Measurements from ENCODE around the gene POLR1E. TPM values are rescaled to one million over a fixed set of nuclear protein-coding genes. Genes with fewer than 3 reads are reported as not detected.
"Not testable (repeated sequence)": the region's sequence is repeated elsewhere in the genome, so short reads cannot be mapped to it uniquely, and the experiment has no call there.

Gene POLR1E
- total and polyA plus RNA-seq, 5 donors from 2014 or later, result 11.2 to 26.9 (median 13.9) TPM

DNA sequence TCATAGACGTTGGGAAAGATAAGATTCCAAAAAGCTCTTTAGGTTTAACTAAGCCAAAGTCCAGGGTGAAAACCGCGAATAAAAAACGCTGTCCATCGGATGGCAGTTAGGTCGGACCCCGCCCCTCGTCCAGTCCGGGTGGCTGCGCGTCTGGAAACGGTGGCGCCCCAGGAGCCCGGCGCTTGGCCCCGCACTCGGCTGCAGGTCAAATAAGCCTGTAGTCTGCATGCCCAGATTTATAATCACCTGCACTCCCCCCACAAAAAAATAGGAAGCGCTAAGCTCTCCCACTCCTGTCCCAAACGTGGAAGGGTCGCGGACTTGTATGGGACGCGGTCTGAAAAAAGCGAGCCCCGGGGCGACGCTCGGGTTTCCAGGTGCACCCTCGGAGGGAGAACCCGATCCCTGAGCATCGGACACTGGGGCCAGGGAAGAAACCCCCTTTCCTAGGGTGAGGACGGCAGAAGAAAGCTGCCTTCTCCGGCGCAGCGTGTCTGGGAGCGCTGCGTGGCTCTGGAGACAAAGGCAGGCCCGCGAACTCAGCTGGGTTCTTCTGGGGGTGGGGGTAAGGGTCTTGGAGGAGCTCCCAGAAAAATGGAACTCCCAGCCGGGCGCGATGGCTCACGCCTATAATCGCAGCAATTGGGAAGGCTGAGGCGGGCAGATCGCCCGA lies 19.6 kb upstream of the POLR1E start:
- peaks cover 16 to 40% (median 25%) of the 10 kb centered on the region in 4 donors for H3K4me1 Mint-ChIP-seq
- peak overlapping the region; percentile 90 to 98 (median 96) for H3K4me3 Mint-ChIP-seq
- H3K9me3 Mint-ChIP-seq, result peaks cover 0 to 2% (median 0%) of the 10 kb centered on the region in 7 donors
- peak overlapping the region; percentile 97 to 98 (median 98) for H3K27ac Mint-ChIP-seq
- Histone ChIP-seq H3K4me1 (ENCODE audit: control insufficient read depth, insufficient read depth, low read length, poor library complexity, severe bottlenecking) (peaks cover 28% of the 10 kb centered on the region), H3K9me3 (ENCODE audit: control insufficient read depth in 2 of 2, low read length in 2 of 2) (no peaks in the 10 kb centered on the region), H3K4me3 (ENCODE audit: low read depth, low read length) (peak overlapping the region; percentile 92), H3K27me3 (ENCODE audit: control insufficient read depth, insufficient read depth, low read length) (no peaks in the 10 kb centered on the region), H3K36me3 (ENCODE audit: control insufficient read depth, insufficient read depth, low read length) (no peaks in the 10 kb centered on the region), H3K27ac (ENCODE audit: insufficient read depth, low read length, poor library complexity, severe bottlenecking) (peak overlapping the region; percentile 89)
- H3K27me3 Mint-ChIP-seq, result peaks cover 21% of the 10 kb centered on the region
- DNase-seq, result peak; percentile 14 to 40 (median 15)
- no peak for ATAC-seq (ENCODE audit: low read depth in 2 of 2)
- peaks cover 4% of the 10 kb centered on the region for H3K36me3 Mint-ChIP-seq

GRCh38 chr9:37467530-37467929 lies 18.2 kb upstream of the POLR1E start:
- not testable (repeated sequence) for H3K27me3 ChIP-seq (ENCODE audit: control insufficient read depth, insufficient read depth, low read length); H3K4me3 ChIP-seq (ENCODE audit: low read depth, low read length); H3K27ac ChIP-seq (ENCODE audit: insufficient read depth, low read length, poor library complexity, severe bottlenecking); H3K9me3 Mint-ChIP-seq; H3K27ac Mint-ChIP-seq; DNase-seq; H3K36me3 Mint-ChIP-seq; H3K9me3 ChIP-seq (ENCODE audit: control insufficient read depth in 2 of 2, low read length in 2 of 2); ATAC-seq (ENCODE audit: low read depth in 2 of 2); H3K36me3 ChIP-seq (ENCODE audit: control insufficient read depth, insufficient read depth, low read length)
- peaks cover 21 to 40% (median 30%) of the 10 kb centered on the region in 4 donors for H3K4me1 Mint-ChIP-seq
- H3K4me1 ChIP-seq (ENCODE audit: control insufficient read depth, insufficient read depth, low read length, poor library complexity, severe bottlenecking), result peaks cover 28% of the 10 kb centered on the region
- H3K4me3 Mint-ChIP-seq, result peak overlapping the region in 1 of 4 donors; percentile 90
- peaks cover 32% of the 10 kb centered on the region for H3K27me3 Mint-ChIP-seq

DNA sequence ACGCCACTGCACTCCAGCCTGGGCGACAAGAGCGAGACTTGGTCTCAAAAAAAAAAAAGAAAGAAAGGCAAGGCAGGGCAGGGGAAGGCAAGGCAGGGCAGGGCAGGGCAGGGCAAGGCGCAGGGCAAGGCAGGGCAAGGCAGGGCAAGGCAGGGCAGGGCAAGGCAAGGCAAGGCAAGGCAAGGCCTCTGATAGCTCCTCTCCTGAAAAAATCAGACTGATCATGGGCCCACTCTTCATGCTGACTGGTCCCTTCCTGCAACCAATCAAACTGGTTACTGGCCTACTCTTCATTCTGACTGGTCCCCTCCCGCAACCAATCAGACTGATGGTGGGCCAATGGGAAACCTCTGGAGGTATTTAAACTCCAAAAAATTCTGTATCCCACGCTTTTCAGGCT lies 17.1 kb upstream of the POLR1E start:
- no peak overlapping the region for H3K27ac Mint-ChIP-seq
- peak overlapping the region in 1 of 4 donors; percentile 21 for H3K4me3 Mint-ChIP-seq
- no peak for ATAC-seq (ENCODE audit: low read depth in 2 of 2)
- Histone ChIP-seq H3K4me3 (ENCODE audit: low read depth, low read length) (no peak overlapping the region), H3K27me3 (ENCODE audit: control insufficient read depth, insufficient read depth, low read length) (no peaks in the 10 kb centered on the region), H3K36me3 (ENCODE audit: control insufficient read depth, insufficient read depth, low read length) (no peaks in the 10 kb centered on the region), H3K4me1 (ENCODE audit: control insufficient read depth, insufficient read depth, low read length, poor library complexity, severe bottlenecking) (peaks cover 25% of the 10 kb centered on the region), H3K27ac (ENCODE audit: insufficient read depth, low read length, poor library complexity, severe bottlenecking) (no peak overlapping the region), H3K9me3 (ENCODE audit: control insufficient read depth in 2 of 2, low read length in 2 of 2) (no peaks in the 10 kb centered on the region)
- no peaks in the 10 kb centered on the region for H3K36me3 Mint-ChIP-seq
- no peak for DNase-seq
- peaks cover 11 to 29% (median 21%) of the 10 kb centered on the region in 4 donors for H3K4me1 Mint-ChIP-seq
- H3K27me3 Mint-ChIP-seq, result peaks cover 39% of the 10 kb centered on the region
- H3K9me3 Mint-ChIP-seq, result peaks cover 0 to 5% (median 0%) of the 10 kb centered on the region in 7 donors

DNA sequence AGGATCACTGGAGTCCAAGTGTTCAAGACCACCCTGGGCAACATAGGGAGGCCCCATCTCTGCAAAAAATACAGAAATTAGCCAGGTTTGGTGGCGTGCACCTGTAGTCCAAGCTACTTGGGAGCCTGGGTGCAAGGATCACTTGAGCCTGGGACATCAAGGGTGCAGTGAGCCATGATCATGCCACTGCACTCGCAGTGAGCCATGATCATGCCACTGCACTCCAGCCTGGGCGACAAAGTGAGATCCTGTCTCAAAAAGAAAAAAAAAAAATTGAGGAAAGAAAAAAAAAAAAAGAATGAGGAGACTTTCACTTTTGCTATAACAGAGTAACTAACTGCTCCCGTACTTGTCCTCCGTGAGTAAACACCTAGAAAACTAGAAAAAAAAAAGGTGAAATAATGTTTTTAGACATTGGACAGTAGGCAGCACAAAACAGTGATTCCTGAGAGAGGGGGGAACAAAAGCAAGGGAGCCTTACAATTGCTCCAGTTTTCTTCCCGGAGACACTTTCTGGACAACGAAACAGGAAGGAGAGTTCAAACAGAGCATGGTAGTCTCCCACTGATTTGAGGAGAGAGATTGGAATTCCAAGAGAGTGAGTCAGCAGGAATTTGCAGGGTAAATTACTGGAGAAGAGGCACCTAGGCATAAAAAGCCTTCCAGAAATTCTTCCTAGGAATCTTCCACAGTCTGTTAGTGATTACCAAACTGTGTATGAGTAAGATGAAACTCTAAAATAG lies 13.6 kb upstream of the POLR1E start:
- H3K36me3 Mint-ChIP-seq, result no peaks in the 10 kb centered on the region

GRCh38 chr9:37473982-37474381 lies 11.8 kb upstream of the POLR1E start:
- peaks cover 56% of the 10 kb centered on the region for H3K27me3 Mint-ChIP-seq

More for the DNA sequence above, 13.6 kb upstream of the POLR1E start:
- Histone ChIP-seq H3K27ac (ENCODE audit: insufficient read depth, low read length, poor library complexity, severe bottlenecking) (no peak overlapping the region), H3K4me3 (ENCODE audit: low read depth, low read length) (peak overlapping the region; percentile 27), H3K9me3 (ENCODE audit: control insufficient read depth in 2 of 2, low read length in 2 of 2) (peaks cover 13 to 14% of the 10 kb centered on the region in 2 experiments), H3K36me3 (ENCODE audit: control insufficient read depth, insufficient read depth, low read length) (no peaks in the 10 kb centered on the region), H3K4me1 (ENCODE audit: control insufficient read depth, insufficient read depth, low read length, poor library complexity, severe bottlenecking) (no peaks in the 10 kb centered on the region), H3K27me3 (ENCODE audit: control insufficient read depth, insufficient read depth, low read length) (no peaks in the 10 kb centered on the region)
- ATAC-seq (ENCODE audit: low read depth in 2 of 2) (no peak), DNase-seq (no peak)
- H3K27ac Mint-ChIP-seq, result peak overlapping the region in 1 of 3 donors; percentile 75
- H3K27me3 Mint-ChIP-seq, result peaks cover 43% of the 10 kb centered on the region
- peak overlapping the region; percentile 32 to 70 (median 44) for H3K4me3 Mint-ChIP-seq
- H3K9me3 Mint-ChIP-seq, result peaks cover 0 to 9% (median 0%) of the 10 kb centered on the region in 7 donors
- H3K4me1 Mint-ChIP-seq, result peaks cover 5 to 9% (median 7%) of the 10 kb centered on the region in 4 donors

GRCh38 chr9:37474438-37474837 lies 11.3 kb upstream of the POLR1E start:
- Mint-ChIP-seq H3K36me3 (no peaks in the 10 kb centered on the region), H3K9me3 (peaks cover 0 to 9% (median 0%) of the 10 kb centered on the region in 7 donors), H3K27ac (no peak overlapping the region), H3K4me1 (peaks cover 5 to 9% (median 7%) of the 10 kb centered on the region in 4 donors), H3K4me3 (no peak overlapping the region), H3K27me3 (peaks cover 60% of the 10 kb centered on the region)
- Histone ChIP-seq H3K27me3 (ENCODE audit: control insufficient read depth, insufficient read depth, low read length) (peaks cover 4% of the 10 kb centered on the region), H3K4me3 (ENCODE audit: low read depth, low read length) (no peak overlapping the region), H3K36me3 (ENCODE audit: control insufficient read depth, insufficient read depth, low read length) (no peaks in the 10 kb centered on the region), H3K9me3 (ENCODE audit: control insufficient read depth in 2 of 2, low read length in 2 of 2) (peaks cover 13 to 14% of the 10 kb centered on the region in 2 experiments), H3K27ac (ENCODE audit: insufficient read depth, low read length, poor library complexity, severe bottlenecking) (no peak overlapping the region), H3K4me1 (ENCODE audit: control insufficient read depth, insufficient read depth, low read length, poor library complexity, severe bottlenecking) (no peaks in the 10 kb centered on the region)
- ATAC-seq (ENCODE audit: low read depth in 2 of 2), result no peak
- no peak for DNase-seq

More at GRCh38 chr9:37473982-37474381, 11.8 kb upstream of the POLR1E start:
- peaks cover 13 to 14% of the 10 kb centered on the region in 2 experiments for H3K9me3 ChIP-seq (ENCODE audit: control insufficient read depth in 2 of 2, low read length in 2 of 2)
- H3K4me3 ChIP-seq (ENCODE audit: low read depth, low read length); H3K36me3 ChIP-seq (ENCODE audit: control insufficient read depth, insufficient read depth, low read length); H3K4me1 Mint-ChIP-seq; H3K27ac Mint-ChIP-seq; DNase-seq; H3K27ac ChIP-seq (ENCODE audit: insufficient read depth, low read length, poor library complexity, severe bottlenecking); H3K9me3 Mint-ChIP-seq; H3K36me3 Mint-ChIP-seq; H3K27me3 ChIP-seq (ENCODE audit: control insufficient read depth, insufficient read depth, low read length); H3K4me1 ChIP-seq (ENCODE audit: control insufficient read depth, insufficient read depth, low read length, poor library complexity, severe bottlenecking); ATAC-seq (ENCODE audit: low read depth in 2 of 2): not testable (repeated sequence)
- H3K4me3 Mint-ChIP-seq, result peak overlapping the region in 1 of 4 donors; percentile 43

- ATAC-seq (ENCODE audit: low read depth in 2 of 2), result no peak
- peaks cover 1 to 7% (median 5%) of the 10 kb centered on the region in 4 donors for H3K4me1 Mint-ChIP-seq
Measured at GRCh38 chr9:37476930-37477329, 8.8 kb upstream of the POLR1E start.

More at GRCh38 chr9:37476930-37477329, 8.8 kb upstream of the POLR1E start:
- H3K9me3 ChIP-seq (ENCODE audit: control insufficient read depth in 2 of 2, low read length in 2 of 2), result peaks cover 13 to 14% of the 10 kb centered on the region in 2 experiments
- no peak overlapping the region for H3K4me3 Mint-ChIP-seq
- H3K27ac ChIP-seq (ENCODE audit: insufficient read depth, low read length, poor library complexity, severe bottlenecking), result no peak overlapping the region
- no peak for DNase-seq
- peaks cover 13% of the 10 kb centered on the region for H3K27me3 ChIP-seq (ENCODE audit: control insufficient read depth, insufficient read depth, low read length)
- H3K4me3 ChIP-seq (ENCODE audit: low read depth, low read length), result no peak overlapping the region
- no peaks in the 10 kb centered on the region for H3K36me3 ChIP-seq (ENCODE audit: control insufficient read depth, insufficient read depth, low read length)
- H3K4me1 ChIP-seq (ENCODE audit: control insufficient read depth, insufficient read depth, low read length, poor library complexity, severe bottlenecking), result no peaks in the 10 kb centered on the region
- H3K9me3 Mint-ChIP-seq, result peaks cover 0 to 8% (median 0%) of the 10 kb centered on the region in 7 donors
- H3K27ac Mint-ChIP-seq, result peak overlapping the region in 1 of 3 donors; percentile 56
- H3K36me3 Mint-ChIP-seq, result no peaks in the 10 kb centered on the region
- peaks cover 47% of the 10 kb centered on the region for H3K27me3 Mint-ChIP-seq
